GM12864 (cell line): ENCODE results near the gene OVOL3.

Experiments
- DNase-seq: peaks from one replicate; pipeline ENCODE4 v3.0.0-alpha.2; 2011; ENCODE audit warnings: low read depth
- H3K4me3 ChIP-seq: 2 replicates; pipeline ENCODE4 v1.5.1; 2011; ENCODE audit warnings: mild to moderate bottlenecking, low read depth, low read length, control low read depth
- CTCF ChIP-seq: IDR thresholded peaks from 2 replicates; pipeline ENCODE4 v1.5.1; 2011; ENCODE audit warnings: low read depth, mild to moderate bottlenecking, moderate library complexity, low read length, control low read depth, inconsistent platforms; ENCODE audit errors: missing control alignments

Gene OVOL3

DNA sequence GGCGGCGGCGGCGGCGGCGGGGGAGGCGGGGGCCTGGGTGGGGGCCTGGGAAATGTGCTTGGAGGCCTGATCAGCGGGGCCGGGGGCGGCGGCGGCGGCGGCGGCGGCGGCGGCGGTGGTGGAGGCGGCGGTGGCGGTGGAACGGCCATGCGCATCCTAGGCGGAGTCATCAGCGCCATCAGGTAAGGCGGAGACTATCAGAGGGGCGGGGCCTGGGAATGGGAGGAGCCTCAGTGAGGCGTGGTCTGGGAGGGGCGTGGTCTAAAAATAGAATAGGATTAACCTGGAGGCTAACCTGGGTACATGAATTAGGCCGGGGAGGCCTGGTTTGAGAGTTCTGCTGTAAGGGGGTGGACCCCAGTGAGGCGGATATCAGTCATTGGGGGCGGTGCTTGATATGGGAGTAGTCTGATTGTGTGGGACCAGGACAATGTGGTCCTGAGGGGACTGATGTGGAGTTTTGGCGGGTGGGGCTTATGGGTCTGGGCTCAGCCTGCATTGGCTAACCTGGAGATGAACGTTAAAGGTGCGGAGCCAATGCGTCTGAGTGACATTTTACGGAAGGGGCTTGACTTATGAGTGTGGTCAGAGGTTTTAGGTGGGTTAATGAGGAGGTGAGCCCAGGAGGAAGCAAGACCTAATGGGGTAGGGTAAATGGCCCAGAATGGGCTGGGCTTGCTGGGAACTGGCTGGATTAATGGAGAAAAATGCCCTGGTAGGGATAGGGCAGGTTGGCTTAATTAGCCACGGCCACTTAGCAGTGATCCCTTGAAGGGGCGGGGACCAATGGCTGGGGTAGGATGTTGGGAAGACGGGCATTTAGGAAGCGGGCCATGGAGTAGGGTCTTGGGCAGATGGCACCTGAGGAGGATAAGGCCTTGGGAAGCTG lies 30.3 kb downstream of the OVOL3 start:
- peak; percentile 59 for DNase-seq
- peak overlapping the region; percentile 87 for H3K4me3 ChIP-seq

GRCh38 chr19:36142046-36142445 lies 31.1 kb downstream of the OVOL3 start:
- TF ChIP-seq CTCF, result no peak
- H3K4me3 ChIP-seq, result no peak overlapping the region
- no peak for DNase-seq

More for the DNA sequence above, 30.3 kb downstream of the OVOL3 start:
- TF ChIP-seq CTCF, result no peak

DNA sequence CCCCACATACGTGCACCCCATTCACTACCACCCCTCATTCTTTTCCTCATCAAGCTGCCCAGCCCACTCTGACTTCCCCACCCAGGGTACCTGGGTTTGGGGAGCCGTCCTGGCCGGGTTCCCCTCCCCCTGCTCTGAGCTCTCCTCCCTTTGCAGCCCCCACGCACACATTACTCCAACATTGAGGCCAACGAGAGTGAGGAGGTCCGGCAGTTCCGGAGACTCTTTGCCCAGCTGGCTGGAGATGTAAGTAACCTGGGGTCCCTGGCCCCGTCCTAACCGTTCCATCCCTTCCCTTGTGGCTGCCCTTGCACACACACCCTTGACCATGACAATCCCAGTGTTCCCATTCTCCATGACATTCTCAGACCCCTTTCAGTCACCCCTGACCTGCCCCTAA lies 31.6 kb downstream of the OVOL3 start:
- no peak for DNase-seq
- H3K4me3 ChIP-seq, result no peak overlapping the region
- no peak for TF ChIP-seq CTCF

GRCh38 chr19:36144624-36145023 lies 33.7 kb downstream of the OVOL3 start:
- no peak for DNase-seq
- no peak overlapping the region for H3K4me3 ChIP-seq
- TF ChIP-seq CTCF, result no peak

GRCh38 chr19:36149673-36150406 lies 38.9 kb downstream of the OVOL3 start:
- H3K4me3 ChIP-seq, result no peak overlapping the region
- TF ChIP-seq CTCF, result no peak

DNA sequence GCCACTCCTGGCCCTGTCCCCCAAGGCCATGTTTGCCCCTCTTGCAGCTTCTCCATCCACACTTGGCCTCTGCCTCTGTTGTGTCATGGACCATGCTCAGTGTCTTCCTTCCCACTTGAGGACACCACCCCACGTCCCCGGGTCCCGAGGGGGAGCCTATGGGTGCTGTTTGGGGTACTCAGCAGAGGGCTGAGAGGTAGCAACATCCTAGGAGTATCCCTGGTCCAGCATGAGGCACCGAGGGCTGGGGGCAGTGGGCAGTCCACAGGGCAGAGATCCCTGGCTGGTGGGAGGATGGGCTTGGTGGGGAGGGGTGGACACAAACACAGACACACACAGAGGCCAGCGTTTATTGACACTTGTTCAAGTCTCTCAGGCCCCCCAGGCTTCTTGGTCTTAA lies 39.6 kb downstream of the OVOL3 start:
- H3K4me3 ChIP-seq, result no peak overlapping the region
- no peak for DNase-seq
- TF ChIP-seq CTCF, result no peak

More at GRCh38 chr19:36149673-36150406, 38.9 kb downstream of the OVOL3 start:
- DNase-seq, result no peak
